Hematopoietic multipotent progenitor cell treated with erythropoietin and hydrocortisone succinate and interleukin-3 and kit ligand, for 17 days (in vitro differentiated cells): ENCODE results near the gene SVIL.
"Not testable (repeated sequence)": the region's sequence is repeated elsewhere in the genome, so short reads cannot be mapped to it uniquely, and the experiment has no call there.

Source experiments
- DNase-seq: peaks from one replicate; pipeline ENCODE4 v3.0.0-alpha.2; 2015; ENCODE audit warnings: low spot score

The SVIL gene

GRCh38 chr10:29600067-29600466 is 34.7 kb downstream of the SVIL start:
- no peak for DNase-seq

DNA sequence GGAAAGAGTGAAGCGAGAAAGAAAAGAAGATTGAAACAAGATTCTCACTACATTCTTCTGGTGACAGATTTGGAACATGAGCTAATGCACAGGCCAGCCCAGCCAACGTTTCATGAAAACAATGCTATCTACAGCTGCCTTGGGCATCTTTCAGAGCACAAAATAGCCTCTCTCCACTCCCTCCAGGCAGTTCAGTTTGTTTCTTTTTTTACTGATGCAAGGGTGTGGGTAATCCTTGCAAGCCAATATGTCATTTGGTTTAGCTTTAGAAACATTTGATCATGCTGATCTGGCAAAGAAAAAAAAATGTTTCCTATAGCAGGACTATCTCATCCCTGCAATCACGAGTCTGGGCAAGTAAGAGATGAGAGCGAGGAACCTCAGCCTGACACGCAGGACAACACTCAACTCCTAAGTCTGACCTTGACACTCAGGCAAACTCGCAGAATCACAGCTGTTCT is 35.9 kb downstream of the SVIL start:
- no peak for DNase-seq

GRCh38 chr10:29596826-29597225 is 37.9 kb downstream of the SVIL start:
- no peak for DNase-seq

- no peak for DNase-seq
Observed at GRCh38 chr10:29596356-29596755, 38.4 kb downstream of the SVIL start.

DNA sequence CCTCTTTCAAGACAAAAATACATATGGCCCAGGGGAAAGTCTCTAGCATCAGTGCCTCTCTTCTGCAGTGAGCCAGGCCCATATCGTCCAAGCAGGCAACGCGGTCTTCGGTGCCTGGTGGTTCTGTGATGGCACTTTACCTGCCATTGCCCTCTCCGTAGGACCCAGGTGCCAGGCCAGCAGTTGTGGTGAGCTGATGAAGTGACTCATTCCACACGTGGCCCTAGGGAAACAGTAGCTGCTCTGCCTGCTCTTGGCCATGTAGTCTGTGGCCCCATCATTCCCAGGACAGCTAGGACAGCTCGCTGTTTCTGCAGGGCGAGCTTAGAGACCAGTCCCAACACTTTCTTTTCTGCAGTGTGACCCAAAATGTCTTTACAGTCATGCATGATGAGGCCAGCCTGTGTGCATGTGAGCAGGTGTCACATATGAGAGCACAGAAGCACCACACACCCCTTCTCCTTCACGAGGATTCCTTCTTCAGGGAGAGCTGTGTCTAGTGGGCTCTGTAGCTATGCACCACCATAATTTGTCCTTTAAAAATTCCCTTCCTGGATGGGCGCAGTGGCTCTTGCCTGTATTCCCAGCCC is 39.0 kb downstream of the SVIL start:
- no peak for DNase-seq

DNA sequence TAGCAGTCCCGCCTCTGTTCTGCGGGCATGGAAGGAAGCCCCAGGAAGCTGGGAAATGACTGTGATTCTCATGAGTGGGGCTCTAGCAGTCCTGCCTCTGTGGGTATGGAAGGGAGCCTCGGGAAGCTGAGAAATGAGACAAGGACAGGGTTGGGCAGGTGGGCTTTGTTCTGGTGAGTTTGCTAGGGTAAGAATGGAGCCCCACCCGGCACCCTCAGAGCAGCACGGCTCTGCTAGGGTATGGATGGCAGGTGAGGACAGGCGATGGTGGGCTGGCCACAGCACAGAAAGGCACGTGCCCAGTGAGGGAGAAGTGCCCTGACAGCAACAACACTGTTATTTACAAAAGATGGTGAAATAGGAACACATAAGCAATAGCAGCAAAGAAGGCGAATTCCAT is 39.6 kb downstream of the SVIL start:
- no peak for DNase-seq

DNA sequence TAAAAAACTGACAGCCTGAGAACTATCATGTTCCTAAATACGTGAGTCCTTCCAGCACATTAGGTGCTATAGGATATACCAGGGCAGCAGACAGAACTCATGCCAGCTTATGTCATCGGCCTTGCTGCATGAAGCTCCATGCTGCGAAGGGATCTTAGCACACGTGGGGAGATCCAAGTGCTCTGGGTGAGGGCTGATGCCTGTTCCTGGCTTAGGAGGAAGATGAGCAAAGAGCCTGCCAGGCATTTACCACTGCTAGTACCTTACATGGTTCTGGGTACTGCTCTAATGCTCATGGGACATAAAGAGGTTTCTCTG is 43.2 kb downstream of the SVIL start:
- no peak for DNase-seq

- DNase-seq, result no peak
Observed at GRCh38 chr10:29590915-29591650, 43.7 kb downstream of the SVIL start.

GRCh38 chr10:29588629-29589421 is 45.9 kb downstream of the SVIL start:
- DNase-seq, result no peak

GRCh38 chr10:29587750-29588628 is 46.8 kb downstream of the SVIL start:
- not testable (repeated sequence) for DNase-seq

DNA sequence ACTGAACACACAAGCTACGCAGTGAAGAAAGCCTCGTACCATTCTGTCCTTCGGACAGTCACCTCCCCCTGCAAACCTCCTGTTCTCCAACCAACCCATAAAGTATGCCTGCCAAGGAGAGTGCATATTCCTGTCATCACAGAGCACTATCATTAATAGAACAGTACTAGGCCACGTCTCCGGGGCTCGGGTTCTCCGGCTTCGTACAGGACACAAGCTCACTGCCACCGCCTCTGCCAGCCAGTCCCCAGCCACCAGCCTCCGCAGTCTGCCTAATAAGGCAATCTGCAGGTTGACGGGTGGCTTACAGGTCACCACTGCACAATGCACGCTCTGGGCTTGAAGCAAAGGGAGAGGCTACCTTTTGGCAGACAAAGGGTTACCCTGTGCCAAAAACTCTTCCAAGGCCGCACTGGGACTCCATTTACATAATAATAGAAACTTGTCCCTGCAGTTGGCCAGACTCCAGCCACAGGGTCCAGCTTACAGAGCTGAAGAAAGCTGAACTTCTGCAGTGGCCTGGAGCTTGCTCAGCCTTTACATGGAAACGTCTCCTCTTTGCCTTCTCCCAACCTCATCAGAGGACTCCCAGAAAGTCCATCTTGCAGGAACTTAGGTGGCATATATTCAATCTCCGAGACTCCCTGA is 47.5 kb downstream of the SVIL start:
- not testable (repeated sequence) for DNase-seq

DNA sequence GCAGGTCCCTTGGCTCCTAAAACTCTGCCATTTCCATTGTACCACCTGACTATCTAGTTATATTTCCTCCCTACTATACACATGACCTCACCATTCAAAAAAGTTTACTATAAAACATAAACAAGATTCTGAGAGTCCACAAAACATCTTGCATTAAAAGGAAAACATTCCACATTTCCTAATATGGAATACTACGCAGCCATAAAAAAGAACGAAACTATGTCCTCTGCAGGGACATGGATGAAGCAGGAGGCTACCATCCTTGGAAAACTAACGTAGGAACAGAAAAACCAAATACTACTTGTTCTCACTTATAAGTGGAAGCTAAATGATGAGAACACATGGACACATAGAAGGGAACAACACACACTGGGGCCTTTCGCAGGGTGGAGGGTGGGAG is 48.3 kb downstream of the SVIL start:
- DNase-seq, result no peak

GRCh38 chr10:29585488-29585976 is 49.2 kb downstream of the SVIL start:
- DNase-seq, result no peak

- DNase-seq, result no peak
Observed at GRCh38 chr10:29584436-29584835, 50.3 kb downstream of the SVIL start.

GRCh38 chr10:29583674-29584073 is 51.1 kb downstream of the SVIL start:
- no peak for DNase-seq

- DNase-seq, result not testable (repeated sequence)
Observed at GRCh38 chr10:29582769-29583168, 52.0 kb downstream of the SVIL start.

DNA sequence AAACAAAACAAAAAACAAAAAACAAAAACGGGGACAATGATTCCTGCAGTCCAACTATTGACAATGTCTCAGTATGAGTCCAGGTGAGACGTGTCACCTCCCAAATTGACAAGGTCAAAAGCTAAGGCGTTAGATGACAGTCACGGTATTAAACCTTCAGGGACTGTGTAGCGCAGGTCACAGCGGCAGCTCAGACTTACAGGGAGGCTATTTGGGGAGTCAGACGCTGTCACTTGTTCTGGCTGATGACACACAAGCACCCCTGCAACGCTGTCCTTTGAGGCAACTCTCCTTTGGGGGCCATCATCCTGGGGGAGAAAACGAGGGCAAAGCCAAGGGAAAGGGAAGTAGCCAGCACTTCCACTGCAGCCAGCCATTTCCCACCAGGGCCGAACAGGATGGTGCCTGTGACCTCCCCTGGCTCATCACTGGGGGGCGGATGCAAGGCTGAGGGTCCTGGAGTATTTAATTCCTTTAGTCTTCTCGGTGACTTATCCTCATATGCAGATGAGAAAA is 55.3 kb downstream of the SVIL start:
- DNase-seq, result no peak

DNA sequence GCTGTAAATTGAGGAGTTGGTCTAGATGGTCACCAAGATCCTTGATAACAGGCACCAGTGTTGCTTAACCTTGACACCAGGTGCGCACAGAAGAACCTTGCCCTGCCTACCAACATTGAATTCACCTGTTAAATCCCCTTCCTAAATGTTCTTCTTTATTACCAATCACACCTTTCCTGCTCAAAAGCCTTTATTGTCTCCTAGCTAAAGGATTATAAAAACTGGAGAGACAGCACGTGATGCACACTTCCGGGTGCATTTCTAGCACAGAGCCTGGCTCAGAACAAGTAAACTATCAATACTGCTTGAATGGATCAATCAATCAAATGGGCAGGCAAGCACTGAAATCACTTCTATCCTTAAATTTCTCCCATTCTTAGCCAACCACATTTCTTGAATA is 56.3 kb downstream of the SVIL start:
- no peak for DNase-seq

GRCh38 chr10:29576681-29577080 is 58.1 kb downstream of the SVIL start:
- DNase-seq, result no peak

DNA sequence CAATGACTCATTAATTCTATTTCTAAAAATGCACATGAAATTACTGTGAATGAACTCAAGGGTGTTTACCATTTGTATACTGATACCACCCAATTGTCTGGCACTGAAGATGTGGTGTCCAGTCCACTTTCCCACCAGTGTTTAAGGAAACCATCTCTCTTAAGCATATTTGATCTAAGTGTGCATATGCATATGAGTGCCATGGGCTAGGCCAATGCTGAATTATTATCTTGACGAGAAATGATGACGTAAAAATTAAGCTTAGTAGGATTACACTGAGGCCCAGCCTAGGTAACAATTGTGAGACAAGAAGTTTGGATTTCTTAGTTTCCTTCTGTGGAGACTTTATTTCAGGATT is 59.7 kb downstream of the SVIL start:
- DNase-seq, result no peak
